Measurements from ENCODE around the gene SLC2A9. TPM values are rescaled to one million over a fixed set of nuclear protein-coding genes. Genes with fewer than 3 reads are reported as not detected.

Gene SLC2A9
- total and polyA plus RNA-seq, 2 donors (not counting 1 experiment from before 2014, with no cell fraction given): 2.3 to 3.9 TPM

- H3K4me1 ChIP-seq (ENCODE audit: control insufficient read depth, extremely low read depth, insufficient read depth, low read length): no peaks in the 10 kb centered on the region
- no peak overlapping the region for H3K9ac ChIP-seq (ENCODE audit: insufficient read depth, low read length)
- no peaks in the 10 kb centered on the region for H3K79me2 ChIP-seq (ENCODE audit: control insufficient read depth, insufficient read depth, low read length)
- H4K20me1 ChIP-seq (ENCODE audit: control insufficient read depth, extremely low read depth, insufficient read depth, low read length): no peaks in the 10 kb centered on the region
- no peak overlapping the region for H3K4me3 ChIP-seq (replicated peaks in 1 of 4; ENCODE audit: control extremely low read depth in 1 of 4, insufficient read depth in 1 of 4, low read depth in 3 of 4, low read length in 4 of 4)
- no peak overlapping the region for H3K27ac ChIP-seq (ENCODE audit: insufficient read depth, low read length)
- H3K4me2 ChIP-seq (ENCODE audit: extremely low read depth, insufficient read depth, low read length): no peak overlapping the region
- TF ChIP-seq CTCF (conservative IDR thresholded peaks at IDR 0.05 in 1 of 2, IDR thresholded peaks at IDR 0.05 in 1 of 2; ENCODE audit: low read depth in 1 of 2, low read length in 2 of 2) (no peak), EZH2 (IDR thresholded peaks at IDR 0.05; ENCODE audit: low read length, missing control alignments) (no peak)
- H3K27me3 ChIP-seq (ENCODE audit: control insufficient read depth, insufficient read depth, low read length): no peaks in the 10 kb centered on the region
- DNase-seq (ENCODE audit: low read depth in 2 of 2): no peak
- H3K9me3 ChIP-seq (ENCODE audit: control insufficient read depth, insufficient read depth, low read depth, low read length): no peaks in the 10 kb centered on the region
- H3K36me3 ChIP-seq (ENCODE audit: control insufficient read depth, insufficient read depth, low read length): no peaks in the 10 kb centered on the region
- no peak overlapping the region for H2AFZ ChIP-seq (ENCODE audit: low read length)
These were observed 13.9 kb downstream of the SLC2A9 start for GRCh38 chr4:10007436-10007740.

- no peak overlapping the region for H3K9ac ChIP-seq (ENCODE audit: insufficient read depth, low read length)
- H3K4me1 ChIP-seq (ENCODE audit: control insufficient read depth, extremely low read depth, insufficient read depth, low read length): no peaks in the 10 kb centered on the region
- no peaks in the 10 kb centered on the region for H3K36me3 ChIP-seq (ENCODE audit: control insufficient read depth, insufficient read depth, low read length)
- no peaks in the 10 kb centered on the region for H3K27me3 ChIP-seq (ENCODE audit: control insufficient read depth, insufficient read depth, low read length)
- no peak overlapping the region for H2AFZ ChIP-seq (ENCODE audit: low read length)
- H3K9me3 ChIP-seq (ENCODE audit: control insufficient read depth, insufficient read depth, low read depth, low read length): no peaks in the 10 kb centered on the region
- DNase-seq (ENCODE audit: low read depth in 2 of 2): peak in 1 of 2 donors; percentile 42
- no peaks in the 10 kb centered on the region for H4K20me1 ChIP-seq (ENCODE audit: control insufficient read depth, extremely low read depth, insufficient read depth, low read length)
- no peak overlapping the region for H3K4me3 ChIP-seq (replicated peaks in 1 of 4; ENCODE audit: control extremely low read depth in 1 of 4, insufficient read depth in 1 of 4, low read depth in 3 of 4, low read length in 4 of 4)
- no peak overlapping the region for H3K27ac ChIP-seq (ENCODE audit: insufficient read depth, low read length)
- no peak for TF ChIP-seq CTCF (conservative IDR thresholded peaks at IDR 0.05 in 1 of 2, IDR thresholded peaks at IDR 0.05 in 1 of 2; ENCODE audit: low read depth in 1 of 2, low read length in 2 of 2)
- no peak for TF ChIP-seq EZH2 (IDR thresholded peaks at IDR 0.05; ENCODE audit: low read length, missing control alignments)
- H3K79me2 ChIP-seq (ENCODE audit: control insufficient read depth, insufficient read depth, low read length): no peaks in the 10 kb centered on the region
- H3K4me2 ChIP-seq (ENCODE audit: extremely low read depth, insufficient read depth, low read length): no peak overlapping the region
These were observed 14.5 kb downstream of the SLC2A9 start for GRCh38 chr4:10006601-10007435.

- H4K20me1 ChIP-seq (ENCODE audit: control insufficient read depth, extremely low read depth, insufficient read depth, low read length): no peaks in the 10 kb centered on the region
- no peaks in the 10 kb centered on the region for H3K9me3 ChIP-seq (ENCODE audit: control insufficient read depth, insufficient read depth, low read depth, low read length)
- H3K4me1 ChIP-seq (ENCODE audit: control insufficient read depth, extremely low read depth, insufficient read depth, low read length): no peaks in the 10 kb centered on the region
- no peaks in the 10 kb centered on the region for H3K36me3 ChIP-seq (ENCODE audit: control insufficient read depth, insufficient read depth, low read length)
- H3K4me3 ChIP-seq (replicated peaks in 1 of 4; ENCODE audit: control extremely low read depth in 1 of 4, insufficient read depth in 1 of 4, low read depth in 3 of 4, low read length in 4 of 4): no peak overlapping the region
- no peak overlapping the region for H3K9ac ChIP-seq (ENCODE audit: insufficient read depth, low read length)
- no peak overlapping the region for H3K4me2 ChIP-seq (ENCODE audit: extremely low read depth, insufficient read depth, low read length)
- DNase-seq (ENCODE audit: low read depth in 2 of 2): peak; percentile 23 to 45
- no peak overlapping the region for H2AFZ ChIP-seq (ENCODE audit: low read length)
- H3K79me2 ChIP-seq (ENCODE audit: control insufficient read depth, insufficient read depth, low read length): no peaks in the 10 kb centered on the region
- H3K27ac ChIP-seq (ENCODE audit: insufficient read depth, low read length): no peak overlapping the region
- TF ChIP-seq EZH2 (IDR thresholded peaks at IDR 0.05; ENCODE audit: low read length, missing control alignments) (no peak), CTCF (conservative IDR thresholded peaks at IDR 0.05 in 1 of 2, IDR thresholded peaks at IDR 0.05 in 1 of 2; ENCODE audit: low read depth in 1 of 2, low read length in 2 of 2) (no peak)
- H3K27me3 ChIP-seq (ENCODE audit: control insufficient read depth, insufficient read depth, low read length): no peaks in the 10 kb centered on the region
These were observed 15.1 kb downstream of the SLC2A9 start for GRCh38 chr4:10006231-10006600.
